HG02852 (cell line): ENCODE results near the gene GRID2.

Experiments used
- ATAC-seq: cut with Tn5 transposase; IDR thresholded peaks from one replicate; pipeline ENCODE4 v1.9.1; 2021; ENCODE audit warnings: mild to moderate bottlenecking, moderate library complexity; ENCODE audit not compliant: unreplicated experiment

Gene GRID2

DNA sequence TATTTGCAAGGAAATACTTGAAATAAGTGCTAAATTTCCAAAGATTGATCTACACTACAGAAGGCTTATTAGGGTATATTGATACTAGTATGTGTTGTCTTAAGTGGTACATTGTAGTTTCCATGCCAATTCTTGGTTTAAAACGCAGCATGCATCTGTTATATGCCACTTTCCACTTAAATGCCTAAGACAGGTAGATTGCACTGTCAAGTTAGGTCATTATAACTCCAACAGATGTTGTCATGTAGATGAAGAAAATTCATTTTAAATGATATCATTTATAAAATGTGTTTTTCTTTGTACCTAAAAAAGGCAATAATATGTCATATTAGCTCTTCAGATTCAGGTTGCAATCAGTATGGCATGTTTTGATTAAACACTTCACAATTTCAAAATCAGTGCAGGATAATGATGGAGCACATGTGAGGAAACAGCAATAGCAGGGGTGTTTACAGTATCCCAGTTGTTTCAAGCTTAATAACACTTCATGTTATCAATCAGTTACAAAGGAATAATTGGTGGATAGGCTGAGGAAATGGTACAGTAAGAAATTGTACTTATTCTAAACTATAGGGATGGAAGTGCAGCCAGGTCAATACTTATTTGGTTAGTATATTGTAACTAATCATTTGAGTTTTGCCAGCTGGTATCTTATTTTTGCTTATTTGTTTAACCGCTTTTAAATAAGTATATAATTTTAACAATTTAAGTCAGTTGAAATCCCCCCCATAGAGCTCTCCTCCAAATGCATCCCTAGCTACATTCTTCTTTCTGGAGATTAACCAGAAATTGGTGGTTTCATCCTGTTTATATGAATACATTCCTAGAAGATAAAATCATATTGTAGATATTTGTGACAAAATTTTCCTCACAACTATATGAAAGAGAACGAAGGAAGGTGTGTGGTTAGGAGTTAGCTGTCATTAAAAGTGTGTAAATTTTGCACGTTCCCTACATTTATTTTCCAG, 1070.4 kb downstream of the GRID2 start:
- ATAC-seq: no peak

DNA sequence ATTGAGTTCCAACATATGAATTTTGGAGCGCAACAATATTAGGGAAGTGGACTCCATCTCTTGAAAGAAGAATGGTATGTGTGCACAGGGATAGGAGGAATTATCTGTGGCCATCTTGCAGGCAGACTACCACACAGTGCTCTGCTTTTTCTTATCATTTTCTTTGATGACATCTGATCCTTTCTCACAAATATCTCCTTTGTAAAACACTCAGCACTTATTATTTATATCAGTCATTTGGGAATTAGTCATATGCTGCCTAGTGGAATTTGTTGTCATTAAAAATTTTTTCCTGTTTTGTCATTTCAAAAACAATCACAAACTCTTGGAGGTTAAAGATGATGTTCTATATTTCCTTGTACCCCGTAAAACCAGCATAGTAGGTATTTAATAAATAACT, 1080.5 kb downstream of the GRID2 start:
- ATAC-seq: no peak

DNA sequence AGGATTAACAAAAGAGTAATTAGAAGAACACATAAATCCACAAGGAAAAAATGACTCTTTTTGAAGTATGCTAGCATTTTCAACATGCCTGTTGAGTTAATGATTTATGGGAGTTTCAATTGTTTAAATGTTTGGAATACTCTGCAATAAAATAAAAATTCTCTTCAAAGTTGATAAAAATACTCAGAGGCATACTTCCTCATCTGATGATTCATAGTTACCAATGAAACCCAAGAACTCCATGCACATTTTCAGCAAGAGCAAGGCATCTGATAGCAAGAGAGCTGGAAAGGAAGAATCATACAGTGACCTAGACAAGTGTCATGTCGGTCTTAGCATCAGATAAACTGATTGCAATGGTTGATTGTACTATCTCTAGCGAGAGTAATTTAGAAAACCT, 1081.1 kb downstream of the GRID2 start:
- no peak for ATAC-seq

DNA sequence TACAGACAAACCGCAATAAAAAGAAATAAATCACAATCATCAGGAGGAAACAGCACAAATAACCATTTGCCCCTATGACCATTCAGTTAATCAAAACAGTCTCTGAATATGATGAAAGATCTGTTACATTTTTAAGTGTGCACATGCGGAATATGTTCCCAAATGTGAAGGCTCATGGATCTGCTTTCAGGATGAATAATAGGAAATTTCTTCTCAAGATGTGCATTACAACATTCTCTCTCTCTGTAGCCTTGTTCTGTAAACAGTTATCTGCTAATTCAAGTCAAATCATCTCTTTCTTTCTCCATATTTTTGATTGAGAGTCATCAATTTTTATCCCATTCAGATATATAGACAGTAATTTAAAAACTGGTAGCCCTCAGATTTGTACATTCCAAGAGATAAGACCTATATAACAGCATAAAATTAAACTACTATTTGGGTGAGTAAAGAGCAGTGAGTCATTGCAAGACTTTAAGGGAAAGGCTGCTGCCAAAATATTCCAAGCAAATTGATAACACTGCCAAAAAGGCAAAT, 1090.8 kb downstream of the GRID2 start:
- ATAC-seq: no peak

DNA sequence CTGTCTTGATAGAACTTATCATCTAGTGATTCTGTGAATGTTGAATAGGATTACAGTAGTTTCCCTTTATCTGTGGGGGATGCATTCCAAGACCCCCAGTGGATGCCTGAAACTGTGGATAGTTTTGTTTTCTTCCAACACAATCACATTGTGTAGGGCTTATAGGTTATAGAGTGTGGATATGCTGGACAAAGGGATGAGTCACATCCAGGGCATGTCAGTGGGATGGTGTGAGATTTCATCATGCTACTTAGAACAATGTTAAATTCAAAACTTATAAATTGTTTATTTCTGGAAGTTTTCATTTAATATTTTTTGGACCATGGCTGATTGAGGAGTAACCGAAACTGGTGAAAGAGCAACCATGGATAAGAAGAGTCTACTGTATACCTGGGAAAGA, 1092.5 kb downstream of the GRID2 start:
- no peak for ATAC-seq

DNA sequence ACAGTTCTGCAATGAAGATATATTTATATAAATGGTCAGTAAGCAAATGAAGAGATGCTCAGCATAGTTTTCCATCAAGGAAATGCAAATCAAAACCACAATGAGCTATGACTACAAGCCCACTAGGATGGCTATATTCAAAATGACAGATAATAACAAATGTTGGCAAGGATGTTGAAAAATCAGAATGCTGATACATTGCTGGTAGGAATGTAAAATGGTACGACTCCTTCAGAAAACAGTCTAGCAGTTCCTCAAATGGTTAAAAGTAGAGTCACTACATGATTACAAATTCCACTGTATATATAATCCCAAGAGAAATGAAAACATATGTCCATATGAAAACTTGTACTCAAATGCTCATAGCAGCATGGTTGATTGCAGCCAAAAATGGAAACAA, 1099.8 kb downstream of the GRID2 start:
- ATAC-seq: no peak

DNA sequence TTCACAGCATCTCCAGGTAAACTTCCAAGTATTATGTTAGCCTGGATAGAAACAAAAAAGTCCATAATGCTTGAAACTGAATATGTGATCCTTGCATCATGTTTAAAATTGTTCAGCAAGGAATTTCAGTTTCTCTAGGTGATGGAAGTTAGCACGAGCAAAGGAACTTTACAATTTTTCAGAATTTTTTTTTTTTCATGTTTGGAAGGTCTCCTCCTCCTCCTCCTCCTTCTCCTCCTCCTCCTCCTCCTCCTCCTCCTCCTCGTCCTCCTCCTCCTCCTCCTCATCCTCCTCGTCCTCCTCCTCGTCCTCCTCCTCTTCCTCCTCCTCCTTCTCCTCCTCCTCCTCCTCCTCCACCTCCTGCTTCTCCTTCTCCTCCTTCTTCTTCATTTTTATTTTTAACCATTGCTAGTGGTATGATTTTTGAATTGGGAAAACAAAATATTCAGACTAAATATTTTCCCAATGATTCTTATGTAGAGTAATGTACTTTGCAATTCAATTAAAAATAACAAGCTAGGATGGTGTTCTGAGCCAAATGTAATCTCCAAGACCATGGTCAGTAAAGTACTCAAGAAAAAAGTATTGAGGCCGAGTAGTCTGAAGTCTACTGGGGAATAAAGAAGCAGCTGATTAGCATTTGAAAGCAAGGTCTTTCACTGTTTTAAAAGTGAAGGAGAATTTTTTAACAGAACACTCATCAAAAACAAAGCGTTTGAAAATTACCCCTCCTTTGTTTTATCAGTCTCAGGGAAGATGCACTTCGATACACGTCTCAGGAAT, 1103.9 kb downstream of the GRID2 start:
- no peak for ATAC-seq

DNA sequence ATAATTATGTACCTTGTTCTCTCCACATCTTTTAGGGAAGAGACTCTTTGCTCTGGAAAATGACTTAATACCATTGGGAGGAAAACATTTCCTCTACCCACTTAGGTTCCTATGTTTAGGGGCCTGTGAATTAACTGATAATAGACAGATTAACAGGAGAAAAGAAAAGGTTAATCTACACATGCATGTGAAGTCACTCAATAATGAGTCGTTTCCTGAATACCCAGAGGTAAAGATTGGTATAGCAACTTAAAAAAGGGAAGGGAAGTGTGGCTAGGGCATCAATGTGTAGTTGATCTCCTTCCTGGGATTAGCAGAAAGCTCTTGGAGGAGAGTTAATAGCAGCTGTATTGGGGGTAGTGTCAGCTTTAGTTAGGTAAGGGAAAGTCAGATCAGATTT, 1105.3 kb downstream of the GRID2 start:
- no peak for ATAC-seq

DNA sequence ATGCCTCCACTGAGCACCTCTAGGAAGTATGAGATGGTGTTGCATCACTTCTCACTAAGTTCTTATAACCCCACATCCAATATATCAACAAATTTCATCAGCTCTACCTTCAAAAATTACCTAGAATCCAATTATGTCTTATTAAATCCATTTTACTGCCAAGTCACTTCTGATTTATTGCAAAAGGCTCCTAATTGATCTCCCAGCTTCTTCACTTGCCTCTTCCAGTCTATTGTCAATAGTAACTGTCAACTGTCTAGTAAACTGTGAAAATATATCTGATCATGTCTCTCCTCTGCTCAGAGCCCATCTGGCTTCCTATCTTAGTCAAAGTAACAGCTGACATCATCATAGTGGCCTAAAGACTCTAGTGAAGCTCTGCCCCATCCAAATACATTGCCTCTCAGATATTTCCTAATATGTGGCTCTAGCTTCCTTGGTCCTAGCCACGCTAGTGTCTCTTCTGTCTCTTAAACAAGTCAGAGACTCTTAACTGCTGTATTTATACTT, 1110.3 kb downstream of the GRID2 start:
- ATAC-seq: no peak

DNA sequence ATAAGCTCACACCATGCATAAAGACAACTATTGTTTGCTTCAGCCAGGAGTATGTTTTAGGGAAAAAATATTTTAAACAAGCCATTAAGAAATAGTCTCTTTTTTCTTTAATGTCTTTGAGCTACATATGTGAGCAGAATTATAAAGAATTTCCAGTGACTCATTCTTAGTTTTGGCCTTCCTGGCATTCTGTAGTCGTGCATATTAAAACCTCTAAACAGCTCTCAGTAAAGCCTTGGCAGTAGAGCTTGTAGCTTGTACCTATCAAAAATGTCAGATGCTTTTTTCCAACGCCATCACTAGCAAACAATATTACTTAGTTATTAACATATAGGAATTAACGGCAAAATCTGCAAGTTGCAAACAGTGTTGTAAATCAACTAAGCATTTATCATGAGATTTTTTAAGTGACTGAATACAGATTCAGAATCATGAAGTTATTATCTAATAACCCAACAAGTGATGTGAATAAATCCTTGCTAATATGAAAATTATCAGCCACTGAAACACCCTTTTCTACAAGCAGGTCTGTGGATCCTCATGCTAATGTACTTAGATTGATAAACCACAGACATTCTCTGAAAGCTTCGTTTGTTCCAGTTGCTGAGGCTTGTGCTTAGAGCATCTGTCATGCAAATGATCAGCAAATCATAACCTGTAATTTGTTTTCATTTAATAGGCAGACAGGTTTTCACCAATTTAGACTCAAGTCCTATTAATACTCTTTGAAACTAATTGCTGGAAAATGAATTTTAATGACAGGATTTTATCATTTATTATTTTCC, 1112.8 kb downstream of the GRID2 start:
- ATAC-seq: no peak

DNA sequence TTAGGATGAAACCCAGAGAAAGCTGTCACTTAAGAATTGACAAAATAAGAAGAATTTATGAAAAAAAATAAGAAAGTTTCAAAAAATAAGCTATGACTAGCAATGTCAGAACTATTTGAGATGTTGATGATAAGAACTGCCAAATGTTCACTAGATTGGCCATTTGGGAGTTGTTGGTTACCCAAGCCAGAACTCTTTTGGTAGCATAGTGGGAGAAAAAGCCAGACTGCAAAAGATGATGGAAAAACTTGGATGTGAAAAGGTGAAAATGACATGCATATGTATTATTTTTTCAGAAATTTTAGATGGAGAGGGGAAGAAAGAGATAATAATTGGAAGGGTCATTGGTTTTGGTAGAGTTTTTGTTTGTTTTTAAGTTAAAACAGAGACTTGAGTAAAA, 1127.6 kb downstream of the GRID2 start:
- ATAC-seq: no peak

DNA sequence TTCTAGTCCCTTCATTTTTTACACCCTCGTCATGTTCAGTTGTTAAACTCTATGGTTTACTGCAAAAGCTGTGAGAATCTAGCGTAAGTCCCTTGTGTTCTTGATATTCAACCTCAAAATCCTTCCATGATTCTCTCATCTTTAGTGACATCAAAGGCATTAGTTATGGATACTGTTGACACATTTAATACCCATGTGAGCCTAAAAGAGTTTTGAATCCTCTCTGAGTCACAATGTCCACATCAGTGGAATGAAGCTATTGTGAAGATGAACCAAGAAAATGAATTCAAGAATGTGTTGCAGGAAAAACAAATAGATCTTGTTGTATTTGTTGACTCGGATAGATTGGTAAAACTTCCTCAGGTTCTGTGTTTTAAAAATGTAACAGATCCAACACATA, 1130.1 kb downstream of the GRID2 start:
- no peak for ATAC-seq

DNA sequence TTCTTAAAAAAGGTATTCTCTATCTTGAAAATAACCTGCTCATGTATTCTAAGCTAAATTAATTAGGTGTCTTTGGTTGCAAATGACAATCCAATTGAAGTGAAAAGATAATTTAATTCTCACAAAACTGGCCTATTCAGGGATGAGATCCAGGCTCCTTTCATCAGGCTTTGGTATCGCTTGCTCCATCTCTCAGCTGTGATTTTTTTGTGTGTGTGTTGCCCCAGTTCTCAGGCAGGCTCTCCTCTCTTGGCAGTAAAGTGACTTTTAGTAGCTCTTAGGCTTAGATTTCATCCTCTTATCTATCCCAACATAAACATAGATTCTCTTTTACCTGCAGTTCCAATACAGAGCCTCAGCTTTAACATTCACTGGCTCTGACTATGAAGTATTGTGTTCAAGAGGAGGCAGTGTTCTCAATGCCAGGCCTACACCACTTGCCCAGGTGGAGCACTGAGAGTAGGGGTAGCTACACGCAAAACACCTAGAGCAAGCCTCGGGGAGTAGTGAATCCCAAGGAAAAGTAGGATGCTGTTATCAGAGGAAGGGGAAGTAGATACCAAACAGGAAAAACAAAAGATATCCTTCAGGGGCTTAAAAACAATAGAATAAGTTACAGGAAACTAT, 1132.3 kb downstream of the GRID2 start:
- no peak for ATAC-seq

DNA sequence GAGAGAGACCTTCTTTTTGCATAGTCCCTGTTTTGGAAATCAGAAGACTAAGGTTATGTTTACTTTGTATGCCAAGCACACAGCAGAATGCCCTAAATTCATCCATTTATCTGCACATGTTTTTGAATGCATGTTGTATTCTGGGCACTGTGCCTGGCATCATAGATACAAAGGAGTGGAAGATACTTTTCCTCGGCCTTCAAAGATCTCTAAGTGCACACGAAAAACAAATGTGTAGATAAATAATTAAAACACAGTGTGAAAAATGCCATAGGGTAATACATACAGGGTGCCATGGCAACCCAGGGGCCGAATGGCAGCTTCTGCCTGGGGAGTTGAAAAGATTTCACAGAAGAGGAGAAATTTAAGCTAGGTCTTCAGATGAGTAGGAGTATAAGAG, 1134.2 kb downstream of the GRID2 start:
- no peak for ATAC-seq

DNA sequence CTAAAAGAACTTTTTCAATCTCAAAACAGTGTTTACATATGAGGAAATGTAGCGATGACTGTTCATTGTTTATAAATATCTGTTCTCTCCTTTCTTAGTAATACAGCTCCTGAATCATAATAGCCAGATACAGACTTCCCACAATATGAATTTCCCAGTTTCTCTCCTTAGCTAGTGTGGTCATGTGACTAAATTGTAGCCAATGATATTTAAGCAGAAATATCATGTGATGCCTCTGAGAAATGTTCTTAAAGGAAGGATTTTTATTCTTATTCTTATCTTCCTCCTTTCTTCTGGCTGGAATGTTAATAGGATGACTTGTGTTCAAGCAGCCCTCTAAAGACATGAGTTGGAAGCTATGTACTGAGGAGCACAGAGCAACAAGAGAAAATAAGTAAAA, 1141.1 kb downstream of the GRID2 start:
- no peak for ATAC-seq

DNA sequence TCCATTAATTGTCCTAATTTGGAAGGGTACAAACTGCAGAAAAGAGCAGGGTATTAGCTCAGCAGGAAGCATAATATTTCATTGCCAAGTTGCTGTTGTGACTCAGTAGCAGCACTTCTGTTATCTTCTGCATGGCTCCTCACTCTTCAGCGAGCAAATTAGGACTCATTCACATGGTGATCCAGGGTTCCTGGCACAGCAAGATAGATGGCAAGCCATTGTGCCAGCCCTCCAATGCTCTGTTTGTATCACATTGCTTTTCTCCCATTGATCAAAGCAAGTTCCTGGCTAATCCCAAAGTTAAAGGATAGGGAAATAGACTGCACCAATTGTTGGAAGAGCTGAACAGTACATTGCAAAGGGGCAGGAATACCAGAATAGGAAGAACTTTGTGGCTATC, 1142.3 kb downstream of the GRID2 start:
- ATAC-seq: no peak

DNA sequence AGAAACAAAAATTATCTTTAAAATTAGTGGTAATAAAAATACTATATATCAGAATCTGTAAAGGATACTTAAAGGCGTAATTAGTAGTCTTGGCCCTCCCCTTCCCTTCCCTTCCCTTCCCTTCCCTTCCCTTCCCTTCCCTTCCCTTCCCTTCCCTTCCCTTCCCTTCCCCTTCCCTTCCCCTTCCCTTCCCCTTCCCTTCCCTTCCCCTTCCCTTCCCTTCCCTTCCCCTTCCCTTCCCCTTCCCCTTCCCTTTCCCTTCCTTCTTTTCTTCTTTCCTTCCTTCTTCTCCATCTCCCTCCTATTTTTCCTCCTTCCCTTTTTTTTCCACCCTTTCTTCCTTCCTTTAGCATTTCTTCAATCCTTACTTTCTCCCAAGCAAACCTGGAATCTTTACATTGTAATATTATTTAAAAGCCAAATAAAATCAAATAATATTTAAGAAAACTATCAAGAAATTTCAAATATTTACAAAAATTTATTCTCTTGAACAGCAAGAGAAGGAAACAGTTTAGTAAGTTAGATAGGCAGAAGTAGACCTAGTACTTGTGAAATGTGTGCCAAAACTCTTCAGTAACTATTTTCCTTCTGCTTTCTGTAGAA, 1145.0 kb downstream of the GRID2 start:
- ATAC-seq: no peak

DNA sequence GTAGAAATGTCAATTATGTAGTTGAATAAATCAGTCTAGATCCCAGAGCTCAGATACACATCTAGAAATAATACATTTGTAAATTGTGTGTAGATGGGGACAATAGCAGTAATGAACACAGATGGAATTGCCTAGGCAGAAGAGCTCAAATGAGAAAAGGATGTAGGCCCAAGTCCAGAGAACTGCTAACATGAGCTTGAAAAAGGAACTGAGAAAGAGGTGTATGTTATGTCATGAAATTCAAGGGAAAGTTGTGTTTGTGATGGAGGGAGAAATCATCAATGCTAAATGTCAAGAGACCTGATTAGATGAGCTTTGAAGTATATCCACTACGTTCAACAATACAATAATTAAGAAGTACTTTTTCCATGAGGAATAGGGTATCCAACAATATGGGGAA, 1148.2 kb downstream of the GRID2 start:
- ATAC-seq: no peak

DNA sequence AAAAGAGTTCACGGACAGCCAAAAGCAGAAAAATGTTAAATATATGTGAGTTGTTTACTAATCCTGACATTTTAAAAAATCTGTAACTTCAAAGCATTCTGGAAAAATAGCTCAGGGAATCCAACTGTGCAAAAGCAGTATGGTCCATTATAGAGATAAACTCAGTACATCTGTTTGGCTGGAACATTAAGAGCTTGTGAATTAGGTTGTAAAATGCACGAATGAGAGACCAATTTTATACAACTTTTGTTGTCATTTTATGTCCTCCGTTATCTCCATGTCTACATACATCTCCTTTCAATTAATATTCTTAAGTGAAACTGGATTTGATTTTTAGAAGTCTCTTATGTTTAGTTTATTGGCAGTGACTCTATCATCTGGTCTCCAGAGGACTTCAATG, 1157.8 kb downstream of the GRID2 start:
- no peak for ATAC-seq

DNA sequence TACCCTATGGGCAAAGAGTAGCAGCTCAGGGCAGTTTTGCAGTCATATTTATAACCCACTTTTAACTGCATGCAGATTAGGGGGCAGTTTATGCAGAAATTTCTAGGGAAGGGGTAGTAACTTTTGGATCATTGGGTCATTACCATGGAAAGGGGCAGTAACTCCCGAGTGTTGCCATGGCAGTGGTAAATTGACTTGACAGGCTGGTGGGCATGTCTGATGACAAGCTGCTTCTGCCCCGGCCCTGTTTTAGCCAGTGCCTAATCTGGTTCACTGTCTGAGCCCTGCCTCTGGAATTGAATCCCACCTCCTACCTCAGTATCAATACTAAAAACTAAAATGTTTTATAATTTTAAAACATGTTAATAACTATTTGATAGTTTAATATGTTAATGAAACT, 1162.7 kb downstream of the GRID2 start:
- ATAC-seq: no peak
